PFSK-1 (cell line): ENCODE measurements around the gene ANO9.

Source experiments
- FOXP2 ChIP-seq: optimal IDR thresholded peaks from 2 replicates; pipeline ENCODE3; 2011; ENCODE audit warnings: borderline replicate concordance, control low read depth, inconsistent platforms; ENCODE audit not compliant: insufficient read depth; ENCODE audit errors: extremely low read length, extremely low read depth
- POLR2AphosphoS5 ChIP-seq: IDR thresholded peaks from 2 replicates; pipeline ENCODE4 v1.6.1; 2012; ENCODE audit warnings: low read depth, mild to moderate bottlenecking, control low read depth, low read length, moderate library complexity
- SIN3A ChIP-seq: IDR thresholded peaks from 2 replicates; pipeline ENCODE4 v1.6.1; 2012; ENCODE audit warnings: mild to moderate bottlenecking, low read length, moderate library complexity, borderline replicate concordance; ENCODE audit not compliant: insufficient read depth
- TAF1 ChIP-seq: IDR thresholded peaks from 2 replicates; pipeline ENCODE4 v1.6.1; 2012; ENCODE audit warnings: low read length, control low read depth, borderline replicate concordance; ENCODE audit not compliant: insufficient read depth
- TF ChIP-seq, protein P1 (sequence below), 2 experiments: IDR thresholded peaks; 2 replicates each; pipeline versions ENCODE4 v1.6.1 to v1.8.0; 2011 to 2012; ENCODE audit warnings: low read depth in 2 of 2, low read length in 2 of 2, control low read depth in 1 of 2, inconsistent platforms in 1 of 2, mild to moderate bottlenecking in 1 of 2, moderate library complexity in 1 of 2; ENCODE audit not compliant: insufficient read depth in 1 of 2

Gene ANO9

DNA sequence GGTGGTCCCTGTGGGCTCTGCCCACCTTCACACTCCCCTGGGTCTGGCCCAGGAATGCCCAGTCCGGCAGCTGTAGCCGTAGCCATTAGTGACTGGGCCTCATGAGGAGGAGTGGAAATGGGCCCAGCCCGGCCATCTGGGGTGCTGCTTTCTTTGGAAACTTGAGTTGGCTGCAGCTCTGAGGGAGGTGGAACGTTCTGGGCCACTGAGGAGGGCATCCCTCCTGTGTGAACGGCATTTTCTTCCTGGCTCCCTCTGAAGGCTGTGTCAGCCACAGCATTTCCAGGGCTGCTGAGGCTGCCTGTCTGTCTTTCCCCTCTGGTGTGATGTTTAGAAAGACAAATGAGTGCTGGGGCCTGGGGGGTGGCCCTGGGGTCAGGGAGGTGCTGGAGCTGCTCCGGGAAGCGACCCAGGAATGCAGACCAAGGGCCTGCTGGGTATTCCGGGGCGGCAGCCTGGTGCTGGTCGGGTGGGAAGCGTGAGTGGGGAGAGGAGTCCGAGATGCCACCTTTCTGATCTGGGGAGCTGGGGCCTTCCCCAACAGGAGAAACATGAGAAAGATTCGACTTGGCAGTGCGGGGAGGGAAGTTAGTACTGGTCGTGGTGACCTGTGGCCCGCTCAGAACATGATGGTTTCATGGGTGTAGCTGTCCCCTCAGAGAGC, 35.4 kb upstream of the ANO9 start:
- no peak for TF ChIP-seq FOXP2
- TF ChIP-seq, protein P1, sequence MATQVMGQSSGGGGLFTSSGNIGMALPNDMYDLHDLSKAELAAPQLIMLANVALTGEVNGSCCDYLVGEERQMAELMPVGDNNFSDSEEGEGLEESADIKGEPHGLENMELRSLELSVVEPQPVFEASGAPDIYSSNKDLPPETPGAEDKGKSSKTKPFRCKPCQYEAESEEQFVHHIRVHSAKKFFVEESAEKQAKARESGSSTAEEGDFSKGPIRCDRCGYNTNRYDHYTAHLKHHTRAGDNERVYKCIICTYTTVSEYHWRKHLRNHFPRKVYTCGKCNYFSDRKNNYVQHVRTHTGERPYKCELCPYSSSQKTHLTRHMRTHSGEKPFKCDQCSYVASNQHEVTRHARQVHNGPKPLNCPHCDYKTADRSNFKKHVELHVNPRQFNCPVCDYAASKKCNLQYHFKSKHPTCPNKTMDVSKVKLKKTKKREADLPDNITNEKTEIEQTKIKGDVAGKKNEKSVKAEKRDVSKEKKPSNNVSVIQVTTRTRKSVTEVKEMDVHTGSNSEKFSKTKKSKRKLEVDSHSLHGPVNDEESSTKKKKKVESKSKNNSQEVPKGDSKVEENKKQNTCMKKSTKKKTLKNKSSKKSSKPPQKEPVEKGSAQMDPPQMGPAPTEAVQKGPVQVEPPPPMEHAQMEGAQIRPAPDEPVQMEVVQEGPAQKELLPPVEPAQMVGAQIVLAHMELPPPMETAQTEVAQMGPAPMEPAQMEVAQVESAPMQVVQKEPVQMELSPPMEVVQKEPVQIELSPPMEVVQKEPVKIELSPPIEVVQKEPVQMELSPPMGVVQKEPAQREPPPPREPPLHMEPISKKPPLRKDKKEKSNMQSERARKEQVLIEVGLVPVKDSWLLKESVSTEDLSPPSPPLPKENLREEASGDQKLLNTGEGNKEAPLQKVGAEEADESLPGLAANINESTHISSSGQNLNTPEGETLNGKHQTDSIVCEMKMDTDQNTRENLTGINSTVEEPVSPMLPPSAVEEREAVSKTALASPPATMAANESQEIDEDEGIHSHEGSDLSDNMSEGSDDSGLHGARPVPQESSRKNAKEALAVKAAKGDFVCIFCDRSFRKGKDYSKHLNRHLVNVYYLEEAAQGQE (IDR thresholded peaks at IDR 0.05; ENCODE audit: insufficient read depth in 1 of 2, low read depth in 2 of 2, low read length in 2 of 2): no peak
- TF ChIP-seq TAF1: no peak
- TF ChIP-seq SIN3A: no peak
- no peak for TF ChIP-seq POLR2AphosphoS5

DNA sequence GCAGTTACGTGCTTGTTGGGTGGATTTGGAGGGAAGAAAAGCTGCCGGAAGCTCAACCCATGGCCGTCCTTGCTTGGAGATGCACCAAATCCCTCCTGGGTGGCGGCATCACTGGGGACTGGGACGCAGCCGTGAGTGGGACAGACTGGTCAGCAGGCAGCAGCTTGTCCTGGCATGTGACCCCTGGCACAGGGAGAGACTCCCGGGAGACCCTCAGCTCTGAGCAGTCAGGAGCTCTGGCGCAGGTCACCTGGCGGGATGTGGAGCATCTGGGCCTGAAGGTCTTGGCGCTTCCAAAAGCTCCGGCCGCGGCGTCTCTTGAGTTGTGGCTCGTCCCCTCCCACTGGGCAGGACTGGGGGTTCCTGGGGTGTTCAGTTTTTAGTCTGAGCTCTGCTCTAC, 34.6 kb upstream of the ANO9 start:
- TF ChIP-seq FOXP2: no peak

DNA sequence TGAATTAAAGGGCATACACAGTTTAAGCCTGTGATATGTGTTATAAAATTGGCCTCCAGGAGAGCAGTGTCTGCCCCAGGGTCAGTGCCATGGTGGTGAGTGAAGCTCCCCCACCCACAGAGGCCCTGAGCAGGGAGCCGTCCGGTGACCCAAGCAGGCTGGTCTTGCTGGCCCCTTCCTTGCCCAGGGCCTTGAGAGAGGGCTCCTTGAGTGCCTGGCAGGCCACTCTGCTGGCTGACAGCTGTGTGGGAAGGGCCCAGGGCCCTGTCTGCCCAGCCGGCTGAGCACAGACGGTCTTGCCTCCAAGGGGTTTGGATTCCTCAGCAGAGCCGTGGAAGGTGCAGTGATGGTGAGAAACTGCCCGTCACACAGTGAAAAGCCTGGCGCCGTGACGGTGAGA, 34.1 kb upstream of the ANO9 start:
- no peak for TF ChIP-seq SIN3A
- TF ChIP-seq TAF1: no peak
- TF ChIP-seq, protein P1 (IDR thresholded peaks at IDR 0.05; ENCODE audit: insufficient read depth in 1 of 2, low read depth in 2 of 2, low read length in 2 of 2): no peak
- TF ChIP-seq POLR2AphosphoS5: no peak
- no peak for TF ChIP-seq FOXP2

DNA sequence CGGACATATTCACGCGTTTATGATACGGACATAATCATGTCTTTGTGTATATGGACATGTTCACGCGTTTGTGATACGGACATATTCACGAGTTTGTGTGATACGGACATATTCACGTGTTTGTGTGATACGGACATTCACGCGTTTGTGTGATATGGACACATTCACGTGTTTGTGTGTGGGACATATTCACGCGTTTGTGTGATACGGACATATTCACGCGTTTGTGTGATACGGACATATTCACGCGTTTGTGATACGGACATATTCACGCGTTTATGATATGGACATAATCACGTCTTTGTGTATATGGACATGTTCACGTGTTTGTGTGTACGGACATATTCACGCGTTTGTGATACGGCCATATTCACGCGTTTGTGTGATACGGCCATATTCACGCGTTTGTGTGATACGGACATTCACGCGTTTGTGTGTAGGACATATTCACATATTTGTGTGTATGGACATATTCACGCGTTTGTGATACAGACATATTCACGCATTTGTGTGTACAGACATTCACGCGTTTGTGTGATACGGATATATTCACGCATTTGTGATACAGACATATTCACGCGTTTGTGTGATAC, 33.2 kb upstream of the ANO9 start:
- TF ChIP-seq, protein P1 (IDR thresholded peaks at IDR 0.05; ENCODE audit: insufficient read depth in 1 of 2, low read depth in 2 of 2, low read length in 2 of 2): no peak
- TF ChIP-seq TAF1: no peak
- no peak for TF ChIP-seq FOXP2

DNA sequence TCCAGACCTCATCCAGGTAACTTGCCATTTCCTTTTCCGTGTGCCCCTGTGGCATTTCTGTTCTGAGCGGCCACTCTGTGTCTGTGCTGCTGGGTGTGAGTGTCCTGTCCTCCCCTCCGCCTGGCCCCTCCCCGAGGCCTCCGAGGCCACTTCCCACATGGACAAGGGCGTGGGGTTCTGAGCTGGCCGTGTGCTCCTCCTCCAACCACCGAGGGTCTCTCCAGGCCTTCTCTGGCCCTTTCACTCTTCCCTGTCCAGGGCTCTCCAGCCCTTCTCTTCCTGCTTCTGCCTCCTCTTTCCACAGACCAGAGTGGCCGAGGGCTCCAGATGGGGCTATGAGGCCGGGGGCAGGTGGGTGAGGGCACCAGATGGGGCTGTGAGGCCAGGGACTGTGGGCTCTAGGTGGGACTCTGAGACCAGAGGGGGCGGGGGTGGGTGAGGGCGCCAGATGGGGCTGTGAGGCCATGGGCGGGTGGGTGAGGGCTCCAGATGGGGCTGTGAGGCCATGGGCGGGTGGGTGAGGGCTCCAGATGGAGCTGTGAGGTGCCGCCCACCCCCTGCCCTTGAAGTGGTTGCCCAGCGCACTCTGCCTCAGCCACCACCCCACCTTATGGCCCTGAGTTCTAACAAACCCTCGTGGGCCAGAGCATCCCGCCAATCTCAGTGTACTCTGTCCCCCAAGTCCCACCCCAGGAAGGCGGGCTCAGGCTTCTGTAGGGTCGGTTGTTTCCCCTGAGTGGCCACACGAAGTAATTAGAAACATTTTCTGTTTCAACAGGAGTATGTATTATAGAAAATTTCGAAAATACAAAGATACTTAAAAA, 32.4 kb upstream of the ANO9 start:
- TF ChIP-seq FOXP2 (no peak), POLR2AphosphoS5 (no peak), TAF1 (no peak), SIN3A (no peak)
- TF ChIP-seq, protein P1 (IDR thresholded peaks at IDR 0.05; ENCODE audit: insufficient read depth in 1 of 2, low read depth in 2 of 2, low read length in 2 of 2): no peak
